ENCODE measurements around the gene TPCN1.
"Not testable (repeated sequence)": the region's sequence is repeated elsewhere in the genome, so short reads cannot be mapped to it uniquely, and the experiment has no call there.

Gene TPCN1

DNA sequence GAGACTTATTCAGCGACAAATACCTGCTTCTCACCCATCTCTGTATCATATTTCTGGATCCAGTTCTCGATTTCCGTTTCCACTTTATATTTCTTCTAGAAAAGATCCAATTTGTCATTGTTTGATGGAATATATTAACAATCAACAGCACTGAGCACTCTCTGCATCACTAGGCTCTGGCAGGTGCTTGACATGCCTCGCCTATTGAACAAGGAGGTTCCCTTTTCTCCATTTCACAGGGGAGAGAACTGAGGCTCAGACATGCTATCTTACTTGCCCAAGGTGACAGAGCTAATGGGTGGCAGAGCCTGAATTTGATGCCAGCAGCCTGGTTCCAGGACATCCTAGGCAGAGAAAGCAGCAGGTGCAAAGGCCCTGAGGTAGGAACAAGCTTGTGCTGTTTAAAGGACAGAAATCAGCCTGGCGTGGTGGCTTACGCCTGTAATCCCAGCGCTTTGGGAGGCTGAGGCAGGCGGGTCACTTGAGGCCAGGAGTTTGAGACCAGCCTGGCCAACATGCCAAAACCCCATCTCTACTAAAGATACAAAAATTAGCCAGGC lies 23.7 kb upstream of the TPCN1 start:
- no peak for DNase-seq

DNA sequence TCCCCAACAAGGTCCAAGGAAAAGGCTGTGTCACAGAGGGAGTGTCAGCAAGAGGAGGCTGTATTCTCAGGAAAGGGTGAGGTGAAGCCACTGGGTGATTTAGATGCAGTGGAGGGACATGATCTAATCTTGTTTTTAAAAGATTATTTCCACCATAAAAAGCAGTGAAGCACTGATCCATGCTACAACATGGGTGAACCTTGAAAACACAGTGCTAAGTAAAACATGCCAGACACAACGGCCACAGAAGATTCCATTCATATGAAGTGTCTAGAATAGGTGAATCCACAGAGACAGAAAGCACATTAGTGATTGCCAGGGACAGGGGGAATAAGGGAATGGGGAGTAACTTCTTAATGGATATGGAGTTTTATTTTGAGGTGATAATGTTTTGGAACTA lies 23.0 kb upstream of the TPCN1 start:
- DNase-seq = no peak

DNA sequence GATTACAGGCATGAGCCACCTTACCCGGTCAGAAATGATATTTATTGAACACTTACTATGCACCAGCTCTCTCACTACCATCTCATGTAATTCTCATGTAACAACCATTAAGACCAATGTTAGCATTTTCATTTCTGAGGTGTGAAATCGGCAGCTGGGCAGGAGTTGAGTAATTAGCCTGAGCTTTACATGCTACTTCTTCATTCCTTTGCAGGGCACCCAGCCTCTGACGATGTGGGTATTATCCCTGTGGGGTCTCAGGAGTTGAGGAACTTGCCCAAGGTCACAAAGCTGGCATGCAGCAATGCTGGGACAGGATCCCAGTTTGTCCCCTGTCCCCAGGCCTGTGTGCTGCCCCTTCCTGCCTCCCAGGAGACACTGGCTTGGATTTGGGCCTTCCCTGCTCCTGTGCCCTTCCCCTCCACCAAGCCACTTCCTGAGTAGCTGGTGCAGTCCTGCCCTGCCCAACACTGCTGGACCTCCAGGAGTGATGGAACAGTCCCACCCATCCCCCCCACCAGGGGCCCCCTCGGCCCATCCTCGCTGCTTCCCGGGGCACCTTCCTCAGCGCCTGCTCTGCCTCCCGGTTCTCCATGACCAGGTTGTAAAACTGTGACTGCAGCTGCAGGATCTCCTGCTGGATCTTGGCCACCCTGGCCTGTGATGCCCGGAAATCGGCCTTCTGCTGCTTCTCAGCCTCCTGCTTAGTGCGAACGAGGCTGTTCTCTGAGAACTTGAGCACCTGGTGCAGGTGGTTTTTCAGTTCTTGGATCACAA lies 21.1 kb upstream of the TPCN1 start:
- no peak for DNase-seq

DNA sequence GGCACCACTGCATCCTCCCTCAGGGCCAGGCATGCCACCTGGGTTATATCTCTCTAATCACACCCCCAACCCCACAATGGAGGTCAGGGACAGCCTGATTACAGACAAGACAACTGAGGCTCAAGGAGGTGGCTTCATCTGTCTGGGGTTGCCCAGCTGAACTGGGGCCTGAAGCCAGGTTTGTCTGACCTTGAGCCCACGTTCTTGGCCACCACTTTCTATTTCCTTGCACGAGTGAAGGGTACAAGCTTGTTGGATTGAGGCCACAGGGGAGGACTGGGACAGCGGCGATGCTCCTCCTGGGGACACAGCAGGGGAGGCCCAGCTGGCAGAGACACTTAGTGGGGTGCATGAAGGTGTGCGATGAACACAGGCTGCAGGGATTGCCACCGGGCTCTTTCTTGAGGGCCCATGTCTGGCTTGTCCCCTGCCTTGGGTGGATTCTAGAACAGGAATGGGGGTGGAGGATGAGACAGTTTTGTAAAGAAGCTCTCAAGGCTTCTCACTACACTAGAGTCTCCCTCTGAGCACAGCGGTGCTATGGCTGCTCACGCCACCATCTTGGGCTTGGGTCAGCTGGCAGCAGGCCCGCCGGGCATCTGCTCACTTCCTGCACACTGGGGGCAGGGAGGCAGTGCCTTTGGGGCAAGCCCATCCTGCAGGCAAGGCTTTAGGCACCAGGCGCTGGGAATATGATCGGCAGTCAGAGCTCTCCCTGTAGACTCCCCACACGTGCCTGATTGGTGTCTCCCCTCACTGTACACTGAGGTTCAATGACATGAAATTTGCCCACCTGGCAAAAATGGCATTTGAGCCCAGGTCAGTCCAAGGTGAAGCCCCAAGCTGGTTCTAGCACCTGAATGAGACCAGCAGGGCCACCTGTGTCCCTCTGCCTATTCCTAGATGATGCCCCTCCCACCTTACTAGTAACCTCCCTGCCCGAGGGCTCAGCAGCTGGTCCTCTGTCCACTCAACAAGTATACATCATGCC lies 19.8 kb upstream of the TPCN1 start:
- no peak for DNase-seq

DNA sequence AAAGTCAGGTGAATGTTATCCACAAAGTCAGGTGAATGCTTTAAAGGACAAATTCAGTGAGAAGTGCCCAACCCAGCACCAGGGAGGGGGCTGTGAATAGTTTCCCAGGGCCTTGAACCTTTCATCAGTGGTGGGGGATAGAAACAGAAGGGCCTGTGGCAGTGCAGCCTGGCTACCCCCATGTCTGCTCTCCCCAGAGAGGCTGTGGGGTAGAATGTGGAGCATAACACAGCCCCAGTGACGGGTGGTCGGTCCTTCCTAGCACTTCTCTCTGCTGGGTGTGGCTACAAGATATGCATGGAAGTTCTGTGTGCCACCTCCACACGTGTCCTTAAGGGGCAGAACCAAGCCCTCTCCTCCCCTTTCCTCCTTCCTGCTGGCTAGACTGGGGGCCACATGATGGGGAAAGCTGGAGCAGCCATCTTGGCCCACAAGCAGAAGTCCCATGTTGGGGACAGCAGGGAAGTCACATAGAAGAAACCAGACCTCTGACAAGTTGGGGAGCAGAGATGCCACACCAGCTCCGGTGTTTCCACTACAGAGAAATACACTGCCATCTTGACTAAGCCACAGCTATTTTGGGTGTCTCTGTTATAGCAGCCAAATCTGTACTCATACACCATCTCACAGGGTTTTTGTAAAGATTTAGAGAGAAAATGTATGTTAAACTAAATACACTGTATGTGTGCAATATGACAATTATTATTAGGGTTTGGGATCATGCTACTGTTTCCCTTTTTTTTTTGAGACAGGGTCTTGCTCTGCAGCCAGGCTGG lies 18.8 kb upstream of the TPCN1 start:
- DNase-seq = no peak

DNA sequence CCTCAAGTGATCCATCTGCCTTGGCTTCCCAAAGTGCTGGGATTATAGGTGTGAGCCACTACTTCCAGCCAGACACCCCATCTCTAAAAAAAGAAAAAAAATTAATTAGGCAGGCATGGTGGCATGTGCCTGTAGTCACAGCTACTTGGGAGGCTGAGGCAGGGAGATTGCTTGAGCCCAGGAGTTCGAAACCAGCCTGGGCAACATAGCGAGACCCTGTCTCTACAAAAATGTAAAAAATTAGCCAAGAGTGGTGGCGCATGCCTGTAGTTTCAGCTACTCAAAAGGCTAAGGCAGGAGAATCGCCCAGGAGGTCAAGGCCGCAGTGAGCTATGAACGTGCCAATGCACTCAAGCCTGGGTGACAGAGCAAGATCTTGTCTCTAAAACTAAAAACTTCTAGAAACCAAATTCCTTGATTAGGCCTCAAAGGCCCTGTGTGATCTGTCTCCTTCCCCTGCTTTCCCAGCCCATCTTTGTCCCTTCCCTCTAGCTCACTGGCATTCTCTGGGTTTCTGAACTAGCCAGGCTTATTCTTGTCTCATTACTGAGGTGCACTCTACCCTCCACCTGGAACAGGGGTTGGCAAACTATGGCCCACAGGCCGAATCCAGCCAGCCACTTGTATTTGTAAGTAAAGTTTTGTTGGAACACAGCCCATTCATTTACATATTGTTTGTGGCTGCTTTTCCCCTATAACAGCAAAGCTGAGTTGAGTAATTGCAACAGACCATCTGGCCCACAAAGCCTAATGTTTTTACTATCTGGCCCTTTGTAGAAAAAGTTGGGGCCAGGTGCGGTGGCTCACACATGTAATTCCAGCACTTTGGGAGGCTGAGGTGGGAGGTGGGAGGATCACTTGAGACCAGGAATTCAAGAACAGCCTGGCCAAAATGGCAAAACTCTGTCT lies 17.2 kb upstream of the TPCN1 start:
- DNase-seq = no peak

DNA sequence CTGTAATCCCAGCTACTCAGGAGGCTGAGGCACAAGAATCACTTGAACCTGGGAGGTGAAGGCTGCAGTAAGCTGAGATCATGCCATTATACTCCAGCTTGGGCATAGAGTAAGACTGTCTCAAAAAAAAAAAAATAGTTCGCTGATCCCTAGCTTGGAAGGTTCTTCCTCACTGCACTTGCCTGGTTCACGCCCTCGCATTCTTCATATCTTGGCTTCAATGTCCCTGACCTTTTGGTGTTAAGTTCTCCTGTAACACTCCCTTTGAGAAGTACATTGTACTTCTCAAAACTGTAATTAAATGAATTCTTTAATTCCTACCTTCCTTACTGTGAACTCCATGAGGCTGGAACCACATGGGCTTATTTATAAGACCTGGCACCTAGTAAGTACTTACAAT lies 16.5 kb upstream of the TPCN1 start:
- no peak for DNase-seq

DNA sequence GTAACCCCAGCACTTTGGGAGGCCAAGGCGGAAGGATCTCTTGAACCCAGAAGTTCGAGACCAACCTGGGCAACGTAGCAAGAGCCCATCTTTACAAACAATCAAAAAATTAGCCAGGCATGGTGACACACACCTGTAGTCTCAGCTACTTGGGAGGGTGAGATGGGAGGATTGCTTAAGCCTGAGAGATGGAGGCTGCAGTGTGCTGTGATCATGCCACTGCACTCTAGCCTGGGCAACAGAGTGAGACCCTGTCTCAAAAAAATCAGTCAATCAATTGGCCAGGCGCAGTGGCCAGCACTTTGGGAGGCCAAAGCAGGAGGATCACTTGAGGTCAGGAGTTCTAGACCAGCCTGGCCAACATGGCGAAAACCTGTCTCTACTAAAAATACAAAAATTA lies 14.5 kb upstream of the TPCN1 start:
- not testable (repeated sequence) for DNase-seq

DNA sequence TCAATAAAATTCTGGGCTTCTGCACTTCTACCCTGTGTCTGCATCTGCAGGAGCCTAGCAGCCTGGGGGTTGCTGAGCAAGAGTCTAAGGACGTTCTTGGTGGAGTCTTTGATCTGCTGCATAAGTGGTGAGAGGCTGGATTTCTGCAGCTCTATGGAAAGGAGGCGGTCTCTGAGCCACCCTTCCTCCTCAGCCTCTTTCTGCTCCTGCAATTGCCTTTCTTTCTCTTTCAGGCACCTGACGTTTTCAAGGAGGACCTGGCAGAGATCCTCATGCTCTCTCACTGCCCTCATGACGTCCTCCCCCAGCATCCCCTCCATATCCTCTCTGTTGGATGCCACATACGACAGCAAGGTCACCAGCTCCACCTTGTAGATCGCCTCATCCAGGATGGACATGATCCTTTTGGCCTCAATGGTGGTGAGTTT lies 13.6 kb upstream of the TPCN1 start:
- peak; percentile 43 for DNase-seq

DNA sequence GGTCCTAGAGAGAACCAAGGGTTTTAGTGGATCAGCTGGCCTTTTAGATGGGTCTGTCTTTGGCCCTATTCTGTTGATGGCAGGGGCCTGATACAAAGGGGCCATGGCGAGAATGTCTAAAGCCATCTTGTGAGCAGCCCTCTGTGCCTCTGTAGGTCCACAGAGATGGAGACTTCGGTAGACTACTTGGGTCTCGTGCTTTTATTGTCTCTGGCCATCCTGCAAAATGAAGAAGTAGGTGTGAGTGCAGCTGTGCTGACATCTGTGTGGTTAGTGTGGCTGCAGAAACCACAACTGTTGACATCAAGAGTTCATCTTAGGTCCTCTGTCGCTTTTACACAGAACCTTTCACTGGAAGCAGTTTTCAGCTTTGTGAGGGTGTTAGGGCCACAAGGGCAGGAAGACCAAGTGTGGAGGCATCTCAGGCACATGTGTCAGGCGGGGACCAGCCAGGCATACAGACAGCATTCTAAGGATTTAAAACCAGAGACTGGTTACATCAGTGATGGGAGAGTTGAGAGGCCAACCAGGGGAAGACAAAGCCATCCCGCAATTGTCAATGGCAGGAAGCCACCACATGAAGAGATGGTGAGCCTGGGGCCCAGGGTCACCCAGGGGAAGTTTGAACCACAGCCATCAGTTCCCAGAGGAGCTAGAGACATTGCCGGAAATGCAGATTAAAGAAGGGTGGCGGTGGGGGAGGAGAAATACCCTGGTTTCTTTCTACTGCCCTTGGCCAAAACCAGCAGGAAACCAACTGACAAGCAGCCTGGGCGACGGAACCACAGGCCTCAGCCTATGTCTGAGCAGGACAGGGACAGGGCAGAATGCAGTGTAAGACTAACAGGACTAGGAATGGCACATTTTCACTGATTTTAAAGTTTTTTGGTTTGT lies 13.0 kb upstream of the TPCN1 start:
- peak; percentile 76 for DNase-seq

DNA sequence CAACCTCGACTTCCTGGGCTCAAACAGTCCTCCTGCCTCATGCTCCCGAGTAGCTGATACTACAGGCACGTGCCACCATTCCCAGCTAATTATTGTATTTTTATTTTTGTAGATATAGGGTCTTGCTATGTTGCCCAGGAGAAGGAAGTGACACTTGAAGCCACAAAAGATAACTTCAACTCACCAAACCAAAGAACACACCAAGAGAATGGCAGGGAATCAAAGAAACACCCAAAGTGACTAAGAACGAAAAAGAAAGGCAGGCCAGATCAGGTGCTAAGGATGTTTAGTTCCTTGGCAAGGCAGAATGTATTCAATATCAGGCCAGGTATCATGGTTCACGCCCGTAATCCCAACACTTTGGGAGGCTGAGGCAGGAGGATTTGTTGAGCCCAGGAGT lies 10.1 kb upstream of the TPCN1 start:
- DNase-seq = no peak

DNA sequence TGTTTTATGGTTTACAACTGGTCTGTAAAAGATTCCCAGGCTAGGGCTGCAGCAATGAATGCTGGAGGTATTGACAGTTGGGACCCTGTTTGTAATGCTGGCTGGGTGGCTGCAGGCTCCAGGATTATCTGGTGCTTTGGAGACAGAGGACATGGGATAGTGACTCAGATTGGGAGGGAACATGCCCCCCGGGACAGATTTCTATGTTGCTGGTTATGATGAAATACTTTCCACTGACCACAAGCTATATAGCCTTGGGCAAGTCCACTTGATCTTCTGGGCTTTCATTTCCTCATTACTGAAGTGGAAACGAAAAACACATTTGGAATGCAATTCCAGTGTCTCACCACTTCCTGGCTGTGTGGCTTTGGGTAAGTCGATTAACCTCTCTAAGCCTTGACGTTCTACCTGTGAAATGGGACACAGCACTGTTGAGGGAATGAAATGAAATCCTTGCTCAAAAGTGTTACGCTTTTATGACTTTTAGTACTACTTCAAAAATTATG lies 6.3 kb upstream of the TPCN1 start:
- DNase-seq = no peak

DNA sequence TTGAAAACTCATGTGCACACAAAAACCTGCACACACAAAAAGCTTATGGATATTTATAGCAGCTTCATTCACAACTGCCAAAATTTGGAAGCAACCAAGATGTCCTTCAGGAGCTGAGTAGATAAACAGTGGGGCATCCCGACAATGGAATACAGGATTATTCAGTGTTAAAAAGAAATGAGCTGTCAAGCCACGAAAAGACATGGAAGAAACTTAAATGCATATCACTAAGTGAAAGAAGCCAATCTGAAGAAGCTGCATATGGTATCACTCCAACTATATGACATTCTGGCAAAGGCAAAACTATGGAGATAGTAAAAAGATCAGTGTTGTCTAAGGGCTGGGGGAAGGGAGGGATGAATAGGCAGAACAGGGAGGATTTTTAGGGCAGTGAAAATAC lies 5.2 kb upstream of the TPCN1 start:
- no peak for DNase-seq

DNA sequence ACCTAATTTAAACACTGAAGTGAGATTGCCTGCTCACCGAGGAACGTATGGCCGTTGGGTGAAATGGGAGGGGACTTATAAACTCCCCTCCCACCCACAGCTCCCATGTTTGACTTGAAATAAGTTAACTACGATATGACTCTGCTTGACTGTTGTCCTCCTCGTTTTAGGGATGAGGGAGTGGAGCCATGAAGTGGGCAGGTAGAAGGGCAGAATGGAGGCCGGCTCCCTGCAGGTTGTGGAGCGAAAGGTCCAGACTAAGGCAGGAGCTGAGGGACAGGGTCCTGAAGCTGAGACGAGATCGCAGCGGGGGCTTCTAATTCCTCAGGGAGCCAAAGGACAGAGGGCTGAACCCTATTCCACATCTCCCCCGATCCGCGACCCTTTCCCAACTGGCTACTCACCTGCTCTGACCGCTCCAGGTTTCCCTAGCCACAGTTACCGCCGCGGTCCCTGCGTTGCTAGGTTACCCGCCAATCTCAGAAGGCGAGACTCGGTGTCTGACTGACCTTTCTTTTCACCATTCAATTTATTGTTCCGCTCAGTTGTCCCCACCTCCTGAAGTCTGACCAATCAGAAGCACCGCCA lies 577 bp upstream of the TPCN1 start:
- no peak for DNase-seq

DNA sequence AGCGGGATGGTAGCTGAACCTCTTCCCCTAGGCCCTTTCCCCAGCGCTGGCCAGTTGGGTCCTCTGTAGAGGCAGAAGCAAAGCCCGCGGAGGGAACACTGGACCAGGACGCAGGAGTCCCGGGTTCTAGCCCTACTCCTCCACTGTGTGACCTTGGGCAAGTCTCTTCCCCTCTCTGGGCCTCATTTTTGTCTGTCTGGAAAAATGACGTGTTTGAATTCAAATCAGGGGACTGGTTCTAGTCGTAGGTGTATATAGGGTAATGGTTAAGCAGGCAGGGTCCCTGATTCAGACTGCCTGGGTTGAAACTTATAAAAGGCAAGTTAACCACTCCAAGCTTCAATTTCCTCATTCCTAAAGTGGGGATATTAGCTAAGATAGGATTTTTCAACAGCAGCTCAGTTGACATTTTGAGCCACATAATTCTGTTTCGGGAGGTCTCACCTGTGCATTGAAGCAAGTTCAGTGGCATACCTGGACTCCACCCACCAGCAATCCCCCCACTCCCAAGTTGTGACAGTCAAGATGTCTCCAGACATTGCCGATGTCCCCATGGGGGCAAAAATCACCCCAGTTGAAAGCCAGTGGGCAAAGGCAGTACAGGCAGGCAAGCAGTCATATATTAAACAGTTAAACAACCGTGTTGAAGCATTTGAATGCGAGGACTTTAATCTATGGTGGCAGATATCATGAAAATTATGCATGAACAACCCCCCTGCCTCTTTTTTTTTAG lies 899 bp downstream of the TPCN1 start:
- DNase-seq = peak; percentile 49

DNA sequence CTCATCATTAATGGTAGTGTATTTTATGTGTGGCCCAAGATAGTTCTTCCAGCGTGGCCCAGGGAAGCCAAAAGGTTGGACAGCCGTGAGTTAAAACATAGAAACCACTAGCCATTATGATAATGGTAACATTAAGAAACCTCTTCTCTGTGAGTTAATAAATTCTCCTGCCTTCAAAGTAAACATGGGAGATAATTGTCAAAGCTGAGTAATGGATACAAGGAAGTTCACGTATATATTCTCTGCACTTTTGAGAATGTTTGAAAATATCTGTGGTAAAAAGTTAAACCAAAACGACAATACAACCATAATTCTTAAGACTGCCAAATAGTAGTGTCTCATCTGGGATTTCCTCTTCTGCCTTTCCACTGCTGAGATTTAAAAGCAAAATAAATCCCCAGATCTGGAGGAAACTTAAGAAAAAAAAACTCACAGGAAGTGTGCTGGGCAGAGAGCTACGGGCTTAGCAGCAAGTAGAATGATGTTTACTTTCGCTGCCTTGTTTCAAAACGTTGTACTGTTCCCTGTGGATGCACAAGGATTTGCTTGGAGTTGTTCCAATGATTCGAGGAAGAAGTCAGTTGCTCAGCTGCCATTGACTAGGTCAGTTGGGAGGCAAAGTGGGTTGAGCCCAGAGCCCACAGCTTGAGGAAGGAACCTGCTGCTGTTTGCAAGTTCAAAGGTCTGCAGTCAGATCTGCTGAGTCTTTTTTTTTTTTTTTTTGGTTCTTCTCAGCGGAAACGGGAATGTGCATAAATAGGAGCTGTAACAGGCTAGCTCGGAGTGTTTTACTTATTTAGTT lies 1.7 kb downstream of the TPCN1 start:
- no peak for DNase-seq

DNA sequence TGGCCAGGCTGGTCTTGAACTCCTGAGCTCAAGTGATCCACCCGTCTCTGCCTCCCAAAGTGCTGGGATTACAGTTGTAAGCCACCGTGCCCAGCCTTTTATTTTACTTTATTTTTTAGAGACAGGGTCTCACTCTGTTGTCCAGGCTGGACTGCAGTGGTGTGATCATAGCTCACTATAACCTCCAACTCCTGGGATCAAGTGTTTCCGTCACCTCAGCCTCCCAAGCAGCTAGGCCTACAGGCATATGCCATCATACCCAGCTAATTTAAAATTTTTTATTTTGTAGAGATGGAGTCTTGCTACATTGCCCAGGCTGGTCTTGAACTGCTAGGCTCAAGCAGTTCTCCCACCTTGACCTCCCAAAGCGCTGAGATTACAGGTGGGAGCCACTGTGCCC lies 3.7 kb downstream of the TPCN1 start:
- no peak for DNase-seq

All from stimulated activated CD8-positive, alpha-beta memory T cell treated with anti-CD3 and anti-CD28 coated beads, Interleukin-4, amount 100 ng/mL, for 48 hours (primary cell).